Karpas-422 (cell line): ENCODE measurements around the gene MNX1. TPM values are rescaled to one million over a fixed set of nuclear protein-coding genes. Genes with fewer than 3 reads are reported as not detected.

ENCODE experiments used
- DNase-seq: peaks from one replicate; pipeline ENCODE4 v3.0.0-alpha.2; 2015
- H2AFZ ChIP-seq: fragments of 200-600 bp; sonication (generic); 2 replicates; pipeline ENCODE4 v1.6.1; 2014; ENCODE audit warnings: antibody characterized with exemption, low read length, mixed read lengths
- H3K27ac ChIP-seq: fragments of 200-600 bp; sonication (generic); 2 replicates; pipeline ENCODE4 v1.5.1; 2014; ENCODE audit warnings: mild to moderate bottlenecking, low read length, moderate library complexity
- H3K27me3 ChIP-seq: fragments of 200-600 bp; sonication (generic); 2 replicates; pipeline ENCODE4 v1.6.1; 2014; ENCODE audit warnings: low read length, mixed read lengths
- H3K36me3 ChIP-seq: fragments of 200-600 bp; sonication (generic); 2 replicates; pipeline ENCODE4 v1.6.1; 2014; ENCODE audit warnings: low read length, mixed read lengths; ENCODE audit not compliant: insufficient read depth
- H3K4me1 ChIP-seq: fragments of 200-600 bp; sonication (generic); 2 replicates; pipeline ENCODE4 v1.6.1; 2014; ENCODE audit warnings: mild to moderate bottlenecking, low read length, mixed read lengths
- H3K4me2 ChIP-seq: fragments of 200-600 bp; sonication (generic); 2 replicates; pipeline ENCODE4 v1.6.1; 2014; ENCODE audit warnings: low read length, low read depth, mild to moderate bottlenecking; ENCODE audit not compliant: poor library complexity, severe bottlenecking
- H3K4me3 ChIP-seq: fragments of 200-600 bp; sonication (generic); 2 replicates; pipeline ENCODE4 v1.5.1; 2014; ENCODE audit warnings: mild to moderate bottlenecking, antibody characterized with exemption, low read length, mixed read lengths
- H3K79me2 ChIP-seq: fragments of 200-600 bp; sonication (generic); 2 replicates; pipeline ENCODE4 v1.6.1; 2014; ENCODE audit warnings: mild to moderate bottlenecking, low read length, mixed read lengths
- H3K9ac ChIP-seq: fragments of 200-600 bp; sonication (generic); 2 replicates; pipeline ENCODE4 v1.6.0; 2014; ENCODE audit warnings: low read length
- H3K9me2 ChIP-seq: fragments of 200-600 bp; sonication (generic), shearing (Covaris generic); replicated peaks from 2 replicates; pipeline ENCODE4 v1.6.0; 2014; ENCODE audit warnings: mild to moderate bottlenecking, low read length, moderate library complexity; ENCODE audit not compliant: insufficient read depth
- H3K9me3 ChIP-seq: fragments of 300-700, 200-600 bp; sonication (generic); 2 replicates; pipeline ENCODE4 v1.6.1; 2014; ENCODE audit warnings: low read length, mixed read lengths
- H4K20me1 ChIP-seq: fragments of 200-600 bp; sonication (generic); 2 replicates; pipeline ENCODE4 v1.6.1; 2014; ENCODE audit warnings: mild to moderate bottlenecking, antibody characterized with exemption, low read length, low read depth; ENCODE audit not compliant: insufficient read depth
- total RNA-seq: library from RNA; depleted of rRNA; stranded (reverse); fragments of >200 nt; shearing (Covaris generic); gene quantifications from 2 replicates; pipeline ENCODE4 v1.2.3, GENCODE V29; 2014; ENCODE audit warnings: low replicate concordance; rRNA removed

The MNX1 gene
- total RNA-seq, result 0.22 and 0.61 TPM in 2 replicates

DNA sequence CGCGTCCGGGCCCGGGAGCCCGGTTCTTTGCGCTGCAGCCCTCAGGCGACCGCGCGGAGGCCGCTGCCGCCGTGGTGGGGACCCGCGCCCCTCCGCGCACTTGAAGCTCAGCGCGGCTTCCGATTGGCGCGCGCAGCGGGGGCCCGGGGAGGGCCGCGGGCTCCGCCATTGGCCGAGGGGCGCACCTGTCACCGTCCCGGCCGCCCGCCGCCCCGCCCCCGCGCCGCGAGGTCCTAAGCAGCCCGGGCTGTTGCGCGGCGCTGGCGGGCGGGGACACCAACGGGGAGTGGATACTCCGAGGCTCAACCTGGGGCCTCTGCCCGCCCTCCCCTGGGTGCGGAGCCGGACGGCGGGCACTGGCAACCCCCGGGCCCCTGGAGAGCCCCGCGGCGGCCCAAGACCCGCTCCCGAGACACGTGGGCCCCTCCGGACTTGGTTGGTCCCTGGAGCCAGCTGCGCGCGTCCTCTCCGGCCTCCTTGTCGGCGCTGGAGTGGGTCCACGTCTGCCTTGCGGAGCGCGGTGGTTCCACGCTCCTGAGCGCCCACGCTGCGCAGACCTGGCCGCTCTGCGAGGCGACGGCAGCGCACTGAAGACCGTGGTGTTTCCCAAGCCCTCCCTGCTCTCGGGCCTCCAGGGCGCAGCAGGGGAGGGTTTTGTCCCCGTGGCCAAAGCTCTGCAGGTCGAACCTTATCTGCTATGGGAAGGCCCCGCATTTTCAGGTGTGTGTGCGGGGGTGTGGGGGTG, at the start of gene MNX1:
MNX1 (minus strand) TSS at position 76 of the 745 bp plus-strand sequence. CDS start 313 bp downstream, outside the sequence.
- Histone ChIP-seq H3K9me3 (no peaks in the 10 kb centered on the region), H3K27me3 (no peaks in the 10 kb centered on the region), H3K27ac (no peak within 1 kb of the TSS), H3K4me3 (peak within 1 kb of the TSS; percentile 67), H3K36me3 (no peaks in the 10 kb centered on the region), H3K9me2 (no peaks in the 10 kb centered on the region), H3K4me2 (peak within 1 kb of the TSS; percentile 70), H2AFZ (peak within 1 kb of the TSS; percentile 62; the same call in 1 of the 2 replicates), H3K9ac (peak within 1 kb of the TSS; percentile 64), H3K4me1 (peaks cover 13% of the 10 kb centered on the region), H3K79me2 (no peaks in the 10 kb centered on the region), H4K20me1 (no peaks in the 10 kb centered on the region; the same call in 1 of the 2 replicates)
- peak; percentile 88 for DNase-seq

DNA sequence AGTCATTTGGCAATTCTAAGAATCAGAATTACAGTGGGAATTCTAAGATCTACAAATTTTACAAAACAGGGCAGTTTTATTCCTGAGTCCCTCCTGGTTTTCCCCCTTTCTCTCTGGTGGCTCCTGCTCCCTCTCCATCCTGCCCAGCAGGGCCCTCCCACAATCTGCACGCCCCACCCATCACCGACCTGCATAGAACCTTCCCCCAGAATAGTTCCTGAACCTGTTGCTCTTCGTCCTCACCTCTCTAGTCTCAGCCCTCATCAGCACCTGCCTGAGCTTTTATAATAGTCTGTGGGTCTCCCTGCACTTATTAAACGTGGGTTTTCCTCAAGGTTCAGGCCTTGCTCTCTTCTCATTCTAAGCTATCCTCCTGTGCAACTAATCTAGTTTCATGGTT, 49.1 kb upstream of the MNX1 start:
- no peaks in the 10 kb centered on the region for H3K4me1 ChIP-seq
- H3K9me3 ChIP-seq, result no peaks in the 10 kb centered on the region
- H3K9me2 ChIP-seq, result no peaks in the 10 kb centered on the region
- no peaks in the 10 kb centered on the region for H3K36me3 ChIP-seq
- H3K79me2 ChIP-seq, result no peaks in the 10 kb centered on the region
- DNase-seq, result peak; percentile 38
- no peaks in the 10 kb centered on the region; the same call in 1 of the 2 replicates for H3K27me3 ChIP-seq
- no peak overlapping the region for H3K27ac ChIP-seq
- H3K9ac ChIP-seq, result no peak overlapping the region
- no peak overlapping the region for H3K4me2 ChIP-seq
- no peak overlapping the region for H2AFZ ChIP-seq
- no peaks in the 10 kb centered on the region for H4K20me1 ChIP-seq
- H3K4me3 ChIP-seq, result no peak overlapping the region

DNA sequence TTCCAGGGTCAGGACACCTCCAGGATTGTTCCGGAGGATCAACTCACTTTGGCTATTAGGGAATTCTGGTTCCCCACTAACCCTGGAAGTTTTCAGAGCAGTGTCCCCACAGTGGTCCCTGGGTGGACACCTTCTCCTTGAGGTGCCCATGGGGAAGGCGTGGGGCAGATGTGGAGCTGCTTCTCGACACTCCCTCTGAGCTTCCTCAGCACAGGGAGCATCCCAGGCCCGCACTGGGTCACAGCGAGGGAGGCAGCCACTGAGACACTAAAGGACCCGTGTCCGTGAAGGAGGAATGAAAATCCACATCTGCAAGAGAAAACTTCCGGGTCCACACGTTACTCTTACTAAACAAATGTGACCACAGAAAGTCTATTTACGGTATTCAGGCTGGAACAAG, 48.2 kb upstream of the MNX1 start:
- H3K4me3 ChIP-seq, result no peak overlapping the region
- H3K79me2 ChIP-seq, result no peaks in the 10 kb centered on the region
- H3K9me2 ChIP-seq, result no peaks in the 10 kb centered on the region
- no peak overlapping the region for H3K4me2 ChIP-seq
- no peaks in the 10 kb centered on the region for H3K9me3 ChIP-seq
- H3K9ac ChIP-seq, result no peak overlapping the region
- H2AFZ ChIP-seq, result no peak overlapping the region
- H3K27me3 ChIP-seq, result no peaks in the 10 kb centered on the region; the same call in 1 of the 2 replicates
- peak; percentile 34 for DNase-seq
- H3K36me3 ChIP-seq, result no peaks in the 10 kb centered on the region
- no peaks in the 10 kb centered on the region for H4K20me1 ChIP-seq
- H3K27ac ChIP-seq, result no peak overlapping the region
- no peaks in the 10 kb centered on the region for H3K4me1 ChIP-seq

DNA sequence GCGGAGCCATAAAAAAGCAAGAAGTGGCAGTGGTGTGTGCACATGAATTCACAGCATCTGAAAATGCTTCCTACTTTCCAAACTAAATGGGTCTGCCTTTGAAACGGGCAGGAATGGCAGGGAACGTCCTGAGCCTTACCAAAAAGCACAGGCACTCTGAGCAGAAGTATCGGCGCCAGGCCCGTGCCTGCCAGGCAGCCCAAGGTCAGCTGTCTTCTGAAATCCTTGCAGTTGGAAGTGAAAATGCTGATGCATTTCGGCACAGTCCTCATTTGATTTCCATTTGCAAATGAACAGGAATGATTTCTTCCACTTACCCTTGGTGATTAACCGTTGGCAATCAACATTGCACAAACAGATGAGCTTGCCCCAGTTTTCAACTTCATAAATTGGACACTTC, 47.6 kb upstream of the MNX1 start:
- Histone ChIP-seq H3K4me1 (no peaks in the 10 kb centered on the region), H3K9me3 (no peaks in the 10 kb centered on the region), H3K27me3 (no peaks in the 10 kb centered on the region; the same call in 1 of the 2 replicates), H2AFZ (no peak overlapping the region), H3K27ac (no peak overlapping the region), H3K4me3 (no peak overlapping the region), H4K20me1 (no peaks in the 10 kb centered on the region), H3K36me3 (no peaks in the 10 kb centered on the region), H3K79me2 (no peaks in the 10 kb centered on the region), H3K4me2 (no peak overlapping the region), H3K9ac (no peak overlapping the region), H3K9me2 (no peaks in the 10 kb centered on the region)
- DNase-seq, result peak; percentile 9

DNA sequence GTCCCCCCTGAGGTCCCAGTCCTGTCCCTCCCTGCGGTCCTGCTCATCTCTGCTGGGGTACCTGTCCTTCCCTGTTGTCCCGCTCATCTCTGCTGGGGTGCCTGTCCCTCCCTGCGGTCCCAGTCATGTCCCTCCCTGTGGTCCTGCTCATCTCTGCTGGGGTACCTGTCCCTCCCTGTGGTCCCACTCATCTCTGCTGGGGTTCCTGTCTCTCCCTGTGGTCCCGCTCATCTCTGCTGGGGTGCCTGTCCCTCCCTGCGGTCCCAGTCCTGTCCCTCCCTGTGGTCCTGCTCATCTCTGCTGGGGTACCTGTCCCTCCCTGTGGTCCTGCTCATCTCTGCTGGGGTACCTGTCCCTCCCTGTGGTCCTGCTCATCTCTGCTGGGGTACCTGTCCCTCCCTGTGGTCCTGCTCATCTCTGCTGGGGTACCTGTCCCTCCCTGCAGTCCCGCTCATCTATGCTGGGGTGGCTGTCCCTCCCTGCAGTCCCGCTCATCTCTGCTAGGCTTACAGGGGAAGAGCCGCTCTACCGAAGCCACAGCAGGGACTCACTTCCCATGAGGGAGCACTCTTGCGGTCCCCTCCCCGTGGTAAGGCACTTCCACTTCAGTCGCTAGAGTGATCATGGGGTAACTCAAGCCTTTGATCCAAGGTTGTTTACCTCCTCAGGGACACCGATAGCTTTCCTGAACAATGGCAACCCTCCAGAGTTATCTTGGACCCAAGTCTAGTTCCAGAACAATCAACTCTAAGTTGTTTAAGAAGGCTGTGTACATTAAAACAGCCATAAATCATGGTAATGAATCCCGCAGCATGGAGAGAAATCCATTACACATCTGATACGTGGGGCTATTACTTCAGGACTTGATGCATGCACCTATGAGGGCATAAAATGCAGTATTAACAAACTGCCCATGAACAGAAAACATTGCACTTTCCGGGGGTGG, 46.8 kb upstream of the MNX1 start:
- Histone ChIP-seq H3K9me3 (no peaks in the 10 kb centered on the region), H3K9me2 (no peaks in the 10 kb centered on the region), H3K4me3 (no peak overlapping the region), H3K9ac (no peak overlapping the region), H2AFZ (no peak overlapping the region), H3K4me2 (no peak overlapping the region), H3K79me2 (no peaks in the 10 kb centered on the region), H3K27me3 (no peaks in the 10 kb centered on the region; the same call in 1 of the 2 replicates), H3K27ac (no peak overlapping the region), H3K36me3 (no peaks in the 10 kb centered on the region), H4K20me1 (no peaks in the 10 kb centered on the region), H3K4me1 (no peaks in the 10 kb centered on the region)
- peak; percentile 17 for DNase-seq

DNA sequence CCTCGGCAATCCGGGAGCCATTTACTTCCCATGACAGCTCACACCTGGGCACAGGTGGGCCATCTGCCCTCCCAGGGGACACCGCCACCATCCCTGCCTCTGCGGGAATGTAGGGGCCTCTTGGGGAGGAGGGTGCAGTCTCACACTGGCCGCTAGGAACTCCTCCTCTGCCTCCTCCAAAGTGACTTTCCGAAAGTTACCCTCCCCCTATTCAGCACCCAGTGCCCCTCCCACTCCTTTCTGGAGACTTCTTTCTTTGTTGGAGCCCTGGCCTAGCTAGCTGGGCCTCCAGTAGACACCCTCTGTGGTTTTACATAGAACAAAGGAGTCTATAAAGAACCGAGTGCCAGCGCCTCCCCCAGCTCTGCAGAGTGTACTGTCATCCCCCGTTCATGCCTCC, 45.8 kb upstream of the MNX1 start:
- H3K4me2 ChIP-seq, result no peak overlapping the region
- H3K9me2 ChIP-seq, result no peaks in the 10 kb centered on the region
- no peaks in the 10 kb centered on the region for H3K79me2 ChIP-seq
- H4K20me1 ChIP-seq, result no peaks in the 10 kb centered on the region
- H2AFZ ChIP-seq, result no peak overlapping the region
- H3K27ac ChIP-seq, result no peak overlapping the region
- H3K9ac ChIP-seq, result no peak overlapping the region
- no peaks in the 10 kb centered on the region for H3K27me3 ChIP-seq
- no peaks in the 10 kb centered on the region for H3K4me1 ChIP-seq
- peak; percentile 7 for DNase-seq
- H3K9me3 ChIP-seq, result no peaks in the 10 kb centered on the region
- no peak overlapping the region for H3K4me3 ChIP-seq
- H3K36me3 ChIP-seq, result no peaks in the 10 kb centered on the region

DNA sequence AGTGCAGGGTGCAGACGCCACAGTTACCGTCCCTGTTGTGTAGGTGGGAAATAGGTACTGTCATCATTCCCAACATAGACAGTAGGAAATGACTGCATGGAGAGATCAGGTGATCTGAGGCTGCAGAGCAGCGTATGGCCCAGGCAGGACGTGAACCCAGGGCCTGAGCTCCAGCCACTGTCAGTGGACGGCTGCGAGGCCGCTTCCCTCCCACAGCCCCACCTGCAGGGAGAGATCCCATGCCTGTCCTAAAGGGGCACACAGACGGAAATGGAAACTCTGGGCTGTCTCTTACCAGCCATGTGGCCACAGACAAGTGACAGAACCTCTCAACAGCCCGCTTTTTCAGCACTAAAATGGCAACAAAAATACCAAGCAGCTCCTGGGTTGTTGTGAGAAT, 44.5 kb upstream of the MNX1 start:
- Histone ChIP-seq H4K20me1 (no peaks in the 10 kb centered on the region), H3K36me3 (no peaks in the 10 kb centered on the region), H2AFZ (no peak overlapping the region), H3K4me1 (no peaks in the 10 kb centered on the region), H3K79me2 (no peaks in the 10 kb centered on the region), H3K9ac (no peak overlapping the region), H3K27ac (no peak overlapping the region), H3K9me2 (no peaks in the 10 kb centered on the region), H3K27me3 (no peaks in the 10 kb centered on the region), H3K9me3 (no peaks in the 10 kb centered on the region), H3K4me3 (no peak overlapping the region), H3K4me2 (no peak overlapping the region)
- DNase-seq, result peak; percentile 34

DNA sequence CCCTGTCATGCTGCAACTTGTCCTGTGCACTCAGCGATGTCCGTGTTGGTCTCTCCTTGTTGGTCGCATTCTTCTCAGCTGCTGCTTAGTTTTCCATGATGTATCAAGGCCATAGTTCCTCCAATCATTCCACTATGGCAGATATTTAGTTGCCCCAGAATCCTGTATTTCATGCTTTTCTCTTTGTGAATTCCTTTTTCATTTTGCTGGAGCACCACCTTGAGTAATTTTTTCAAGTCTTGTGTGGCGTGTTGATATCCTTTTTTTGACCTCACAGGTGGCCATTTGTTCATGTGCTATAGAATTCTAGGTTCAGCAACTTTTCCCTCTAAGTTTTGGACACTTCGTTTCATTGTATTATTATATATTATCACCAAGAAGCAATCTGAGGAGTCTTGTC, 42.7 kb upstream of the MNX1 start:
- DNase-seq, result no peak
- Histone ChIP-seq H3K9me2 (no peaks in the 10 kb centered on the region), H3K27me3 (no peaks in the 10 kb centered on the region), H3K4me2 (no peak overlapping the region), H2AFZ (no peak overlapping the region), H3K9me3 (no peaks in the 10 kb centered on the region), H3K4me3 (no peak overlapping the region), H3K79me2 (no peaks in the 10 kb centered on the region), H3K27ac (no peak overlapping the region), H3K36me3 (no peaks in the 10 kb centered on the region), H3K9ac (no peak overlapping the region), H3K4me1 (no peaks in the 10 kb centered on the region), H4K20me1 (no peaks in the 10 kb centered on the region)
